Measurements from ENCODE around the gene HIVEP2. TPM values are rescaled to one million over a fixed set of nuclear protein-coding genes. Genes with fewer than 3 reads are reported as not detected.

The HIVEP2 gene
- total and polyA plus RNA-seq, 2 of the 4 experiments (the other 2 are of a cell fraction), result 4.3 to 11.3 TPM

GRCh38 chr6:142863981-142864380, 81.0 kb downstream of the HIVEP2 start:
- ATAC-seq (ENCODE audit: low read depth), result no peak
- Histone ChIP-seq H4K5ac (ENCODE audit: low read depth, low read length) (no peak overlapping the region), H4K20me1 (ENCODE audit: insufficient read depth, low read length) (no peaks in the 10 kb centered on the region), H3K23ac (ENCODE audit: low read depth, low read length) (no peak overlapping the region), H2AK5ac (ENCODE audit: low read depth, low read length) (no peak overlapping the region), H2BK5ac (ENCODE audit: low read depth, low read length, poor library complexity, severe bottlenecking) (no peak overlapping the region), H3K4me2 (ENCODE audit: low read depth, low read length) (peak overlapping the region; percentile 38; the same call in 1 of the 2 replicates), H4K8ac (ENCODE audit: low read depth in 2 of 2, low read length in 2 of 2) (0 out of 4 replicates have a peak overlapping the region, but pooled peaks of 1 of the 2 experiments have one; percentile 10), H3K79me1 (ENCODE audit: low read depth in 1 of 2, low read length in 2 of 2) (peaks cover 21 to 40% of the 10 kb centered on the region in 2 experiments), H3K9ac (ENCODE audit: low read depth, low read length) (no peak overlapping the region), H3K4me1 (ENCODE audit: control insufficient read depth, insufficient read depth, low read length) (peaks cover 5% of the 10 kb centered on the region), H3K56ac (ENCODE audit: extremely low read depth, insufficient read depth, low read length) (no peak overlapping the region), H3K14ac (replicated peaks; ENCODE audit: low read depth, low read length) (peak overlapping the region; percentile 29; the same call in 1 of the 2 replicates), H4K91ac (ENCODE audit: insufficient read depth, low read depth, low read length) (no peak overlapping the region), H2BK20ac (ENCODE audit: low read depth, low read length) (no peak overlapping the region), H3K18ac (ENCODE audit: low read depth, low read length) (no peak overlapping the region), H2AK9ac (replicated peaks; ENCODE audit: low read depth, low read length, poor library complexity) (no peak overlapping the region), H3K4ac (ENCODE audit: low read depth, low read length) (no peak overlapping the region), H2BK15ac (ENCODE audit: low read depth, low read length) (no peak overlapping the region), H3K9me1 (ENCODE audit: insufficient read depth, low read length) (peaks cover 7% of the 10 kb centered on the region; the same call in 1 of the 2 replicates), H3K9me3 (ENCODE audit: control insufficient read depth, insufficient read depth, low read length) (no peaks in the 10 kb centered on the region), H3K4me3 (ENCODE audit: insufficient read depth, low read depth, low read length) (no peak overlapping the region), H3K36me3 (ENCODE audit: control insufficient read depth, insufficient read depth, low read length) (no peaks in the 10 kb centered on the region), H3K27me3 (ENCODE audit: control insufficient read depth, insufficient read depth, low read length) (no peaks in the 10 kb centered on the region), H2AFZ (replicated peaks; ENCODE audit: low read length, poor library complexity) (no peak overlapping the region), H2BK120ac (ENCODE audit: low read depth, low read length) (no peak overlapping the region), H3K27ac (ENCODE audit: insufficient read depth, low read length) (no peak overlapping the region)
- no TSS peak for BruUV-seq (replicated peaks)
- ChIA-PET POLR2A (ENCODE audit: unreplicated experiment) (no interaction called here), CTCF (no interaction called here)
- in situ Hi-C loops (cut with MboI; ENCODE audit: low sequenced_read_pairs), result no loop called here
- 33% methylated on average over 1 of the region's 2 CpGs; no CpG with 5 or more reads in 1 of the 2 experiments for WGBS, 2 experiments (ENCODE audit: extremely low coverage in 2 of 2, insufficient read length in 1 of 2)
- no peak for TF ChIP-seq CEBPB (IDR thresholded peaks at IDR 0.05; ENCODE audit: low read depth, low read length)
- no peak for TF ChIP-seq MAFK (IDR thresholded peaks at IDR 0.05; ENCODE audit: low read depth, low read length)
- TF ChIP-seq BHLHE40 (IDR thresholded peaks at IDR 0.05; ENCODE audit: low read depth, low read length), result no peak
- TF ChIP-seq MXI1 (IDR thresholded peaks at IDR 0.05; ENCODE audit: borderline replicate concordance, low read depth, low read length), result no peak
- TF ChIP-seq FOS (IDR thresholded peaks at IDR 0.05; ENCODE audit: low read depth, low read length), result no peak
- no peak for TF ChIP-seq SMC3 (IDR thresholded peaks at IDR 0.05; ENCODE audit: low read depth, low read length)
- TF ChIP-seq RCOR1 (IDR thresholded peaks at IDR 0.05; ENCODE audit: insufficient replicate concordance, low read length), result no peak
- no peak for TF ChIP-seq NFE2L2 (IDR thresholded peaks at IDR 0.05; ENCODE audit: low read depth, low read length)
- TF ChIP-seq CHD1 (IDR thresholded peaks at IDR 0.05; ENCODE audit: low read depth, low read length), result no peak
- TF ChIP-seq POLR2A (IDR thresholded peaks at IDR 0.05; ENCODE audit: low read depth, low read length), result no peak
- no peak for TF ChIP-seq CTCF (conservative IDR thresholded peaks at IDR 0.05; ENCODE audit: low read depth, low read length)
- no peak for TF ChIP-seq MAZ (IDR thresholded peaks at IDR 0.05; ENCODE audit: borderline replicate concordance, low read depth, low read length)
- no peak for TF ChIP-seq RFX5 (IDR thresholded peaks at IDR 0.05; ENCODE audit: low read depth, low read length)
- TF ChIP-seq USF2 (IDR thresholded peaks at IDR 0.05; ENCODE audit: low read depth, low read length), result no peak
- dilution Hi-C loops (cut with HindIII; ENCODE audit: low sequenced_read_pairs, unreplicated experiment), result no loop called here
- DNase-seq, result no peak
- intact Hi-C loops (cut with micrococcal nuclease), result no loop called here
